Fibroblast of mammary gland (primary cell): ENCODE data around the gene UBC.
A peak's percentile ranks its signal among the peaks of the same experiment; 100 is the strongest.

Experiments
- DNase-seq: peaks from one replicate; pipeline ENCODE4 v3.0.0-alpha.2; 2010; ENCODE audit warnings: low read depth
- H3K4me3 ChIP-seq: 2 replicates; pipeline ENCODE4 v1.5.1; 2011; ENCODE audit warnings: low read depth, mild to moderate bottlenecking, low read length, moderate library complexity; ENCODE audit not compliant: control insufficient read depth
- CTCF ChIP-seq: conservative IDR thresholded peaks from 2 replicates; pipeline ENCODE4 v1.5.1; 2011; ENCODE audit warnings: low read depth, low read length, inconsistent platforms; ENCODE audit not compliant: control insufficient read depth, insufficient read depth

UBC gene

GRCh38 chr12:124866883-124867400 lies 47.5 kb downstream of the UBC start:
- no peak for TF ChIP-seq CTCF
- no peak for DNase-seq
- H3K4me3 ChIP-seq = no peak overlapping the region

GRCh38 chr12:124866195-124866882 lies 48.1 kb downstream of the UBC start:
- H3K4me3 ChIP-seq = no peak overlapping the region
- TF ChIP-seq CTCF = no peak
- no peak for DNase-seq

- no peak for TF ChIP-seq CTCF
- no peak overlapping the region for H3K4me3 ChIP-seq
- no peak for DNase-seq
Observed at GRCh38 chr12:124865728-124866127, 48.7 kb downstream of the UBC start.

- no peak overlapping the region for H3K4me3 ChIP-seq
- DNase-seq = no peak
- no peak for TF ChIP-seq CTCF
Observed at GRCh38 chr12:124864326-124864752, 50.1 kb downstream of the UBC start.

- DNase-seq = peak; percentile 65
- peak within 1 kb of the TSS; percentile 60 for H3K4me3 ChIP-seq
- no peak for TF ChIP-seq CTCF
Observed at GRCh38 chr12:124863416-124864325, 50.8 kb downstream of the UBC start, which contains the start of gene SCARB1. SCARB1 (minus strand) TSS chr12:124863864; CDS start chr12:124863720, 144 bp downstream.

- H3K4me3 ChIP-seq = peak overlapping the region; percentile 60
- TF ChIP-seq CTCF = no peak
- peak; percentile 27 for DNase-seq
Observed at GRCh38 chr12:124862768-124863415, 51.6 kb downstream of the UBC start.
